HG03565 (cell line): Measurements from ENCODE around the gene RASD2.

Experiments
- ATAC-seq: cut with Tn5 transposase; IDR thresholded peaks from one replicate; pipeline ENCODE4 v1.9.1; 2021; ENCODE audit warnings: mild to moderate bottlenecking, moderate library complexity; ENCODE audit not compliant: unreplicated experiment

The RASD2 gene

DNA sequence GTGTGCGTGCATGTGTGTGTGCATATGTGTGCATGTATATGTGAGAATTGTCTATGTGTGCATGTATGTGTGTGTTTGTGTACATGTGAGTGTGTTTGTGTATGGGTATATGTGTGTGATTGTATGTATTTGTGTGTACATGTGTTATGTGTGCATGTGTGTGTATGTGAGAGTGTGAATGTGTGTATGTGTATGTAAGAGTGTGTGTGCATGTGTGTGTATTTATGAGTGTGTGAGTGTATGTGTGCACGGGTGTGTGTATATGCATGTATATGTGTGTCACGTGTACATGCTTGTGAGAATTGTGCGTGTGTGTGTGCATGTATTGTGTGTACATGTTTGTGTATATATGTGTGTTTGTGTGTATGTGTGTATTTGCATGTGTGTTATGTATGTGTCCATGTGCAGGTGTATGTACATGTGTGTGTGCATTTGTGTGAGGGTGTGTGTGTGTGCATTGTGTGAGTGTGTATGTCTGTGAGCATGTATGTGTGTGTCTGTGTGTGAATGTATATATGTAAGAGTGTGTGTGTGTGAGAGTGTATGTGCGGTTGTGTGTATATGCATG, 60.5 kb downstream of the RASD2 start:
- no peak for ATAC-seq

DNA sequence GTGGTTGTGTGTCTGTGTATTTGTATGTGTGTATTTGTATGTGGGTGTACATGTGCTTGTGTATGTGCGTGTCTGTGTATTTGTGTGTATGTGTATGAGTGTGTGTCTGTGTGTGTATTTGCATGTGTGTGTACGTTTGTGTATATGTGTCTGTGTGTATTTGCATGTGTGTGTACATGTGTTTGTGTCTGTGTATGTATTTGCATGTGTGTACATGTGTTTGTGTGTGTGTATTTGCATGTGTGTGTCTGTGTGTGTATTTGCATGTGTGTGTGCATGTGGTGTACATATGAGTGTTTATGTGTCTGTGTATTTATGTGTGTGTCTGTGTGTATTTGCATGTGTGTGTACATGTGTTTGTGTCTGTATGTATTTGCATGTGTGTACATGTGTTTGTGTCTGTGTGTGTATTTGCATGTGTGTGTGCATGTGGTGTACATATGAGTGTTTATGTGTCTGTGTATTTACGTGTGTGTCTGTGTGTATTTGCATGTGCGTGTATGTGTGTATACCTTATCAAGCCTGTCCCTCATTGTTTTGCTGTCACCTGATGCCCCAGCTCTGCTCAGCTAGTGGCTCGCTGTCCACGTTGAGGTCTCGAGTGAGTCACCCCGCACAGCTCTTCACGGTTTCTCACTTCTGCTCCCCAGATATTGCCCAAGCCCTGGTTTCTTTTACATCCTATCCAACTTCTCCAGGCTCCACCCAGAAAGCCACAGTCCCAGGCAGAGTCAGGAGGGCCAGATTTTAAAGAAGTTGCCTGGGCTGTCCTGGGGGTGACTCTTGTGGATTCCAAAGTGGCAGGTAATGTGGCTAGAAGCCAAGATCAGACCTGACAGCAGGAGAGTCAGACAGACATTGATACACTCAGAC, 61.3 kb downstream of the RASD2 start:
- ATAC-seq = no peak
